DOHH2 (cell line): ENCODE results near the gene FAM149B1.

Source experiments
- H3F3A ChIP-seq: fragments of 200-600 bp; sonication (generic), shearing (Covaris generic); 2 replicates; pipeline ENCODE4 v1.6.0; 2016; ENCODE audit warnings: antibody characterized with exemption, mild to moderate bottlenecking; ENCODE audit not compliant: control insufficient read depth, insufficient read depth
- H3K27ac ChIP-seq: fragments of 200-600 bp; sonication (generic); 2 replicates; pipeline ENCODE4 v1.5.1; 2014; ENCODE audit warnings: low read depth, mild to moderate bottlenecking, low read length, moderate library complexity
- H3K27me3 ChIP-seq: fragments of 200-600 bp; sonication (generic); 2 replicates; pipeline ENCODE4 v1.6.1; 2014; ENCODE audit warnings: mild to moderate bottlenecking, low read length, mixed read lengths; ENCODE audit not compliant: control insufficient read depth
- H3K36me3 ChIP-seq: fragments of 200-600 bp; sonication (generic); 2 replicates; pipeline ENCODE4 v1.6.1; 2014; ENCODE audit warnings: mild to moderate bottlenecking, low read length, moderate library complexity, mixed read lengths; ENCODE audit not compliant: control insufficient read depth
- H3K4me1 ChIP-seq: fragments of 200-600 bp; sonication (generic); 2 replicates; pipeline ENCODE4 v1.6.1; 2014; ENCODE audit warnings: mild to moderate bottlenecking, low read length, mixed read lengths; ENCODE audit not compliant: control insufficient read depth
- H3K4me2 ChIP-seq: fragments of 200-600 bp; sonication (generic); 2 replicates; pipeline ENCODE4 v1.6.0; 2014; ENCODE audit warnings: mild to moderate bottlenecking, low read length, moderate library complexity
- H3K4me3 ChIP-seq: fragments of 200-600 bp; sonication (generic); 2 replicates; pipeline ENCODE4 v1.5.1; 2014; ENCODE audit warnings: mild to moderate bottlenecking, low read length, mixed read lengths
- H3K79me2 ChIP-seq: fragments of 200-600 bp; sonication (generic); 2 replicates; pipeline ENCODE4 v1.6.1; 2014; ENCODE audit warnings: mild to moderate bottlenecking, low read length, mixed read lengths; ENCODE audit not compliant: control insufficient read depth
- H3K9me2 ChIP-seq: fragments of 200-600 bp; sonication (generic); replicated peaks from 2 replicates; pipeline ENCODE4 v1.6.1; 2014; ENCODE audit warnings: mild to moderate bottlenecking, low read length, mixed read lengths; ENCODE audit not compliant: control insufficient read depth
- H3K9me3 ChIP-seq: fragments of 200-600 bp; sonication (generic); 2 replicates; pipeline ENCODE4 v1.6.1; 2014; ENCODE audit warnings: antibody characterized with exemption, low read length, mixed read lengths; ENCODE audit not compliant: control insufficient read depth, insufficient read depth
- H4K20me1 ChIP-seq: fragments of 200-600 bp; sonication (generic); 2 replicates; pipeline ENCODE4 v1.6.0; 2014; ENCODE audit warnings: low read depth, mild to moderate bottlenecking, antibody characterized with exemption, low read length, moderate library complexity; ENCODE audit not compliant: control insufficient read depth, insufficient read depth
- EZH2phosphoT487 ChIP-seq: fragments of 200-600 bp; sonication (generic); IDR thresholded peaks from 2 replicates; pipeline ENCODE4 v1.6.1; 2017; ENCODE audit warnings: borderline replicate concordance, mild to moderate bottlenecking, antibody characterized with exemption, low read length, moderate library complexity, mixed read lengths
- TF ChIP-seq, protein P1 (sequence below): fragments of 200-600 bp; sonication (generic); IDR thresholded peaks from one replicate; pipeline ENCODE4 v1.5.1; 2014; ENCODE audit warnings: antibody characterized with exemption, mild to moderate bottlenecking, low read depth, low read length; ENCODE audit not compliant: poor library complexity, severe bottlenecking

FAM149B1 gene

DNA sequence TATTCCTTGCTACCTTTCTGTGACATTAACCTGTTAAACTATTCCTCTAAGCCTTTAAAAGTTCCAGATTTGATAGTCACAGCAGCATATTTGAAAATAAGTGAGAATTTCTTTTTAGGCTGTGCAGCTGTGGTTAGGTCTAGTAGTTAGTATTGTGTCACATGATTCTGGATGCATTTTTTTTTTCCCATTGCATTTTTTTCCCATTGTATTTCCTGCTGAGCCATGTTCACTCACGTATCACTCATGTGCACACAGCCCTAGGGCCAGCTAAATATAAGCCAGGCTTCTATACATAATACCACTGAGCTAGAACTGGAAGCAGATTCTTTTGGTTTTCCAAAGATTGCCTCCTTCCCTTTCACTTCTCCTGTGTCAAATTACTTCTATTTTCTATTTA, 41.8 kb downstream of the FAM149B1 start:
- no peaks in the 10 kb centered on the region for H3K79me2 ChIP-seq
- no peaks in the 10 kb centered on the region for H3K27me3 ChIP-seq
- H3F3A ChIP-seq = no peaks in the 10 kb centered on the region
- no peaks in the 10 kb centered on the region for H4K20me1 ChIP-seq
- no peak overlapping the region for H3K27ac ChIP-seq
- no peak overlapping the region for H3K4me3 ChIP-seq
- H3K9me3 ChIP-seq = no peaks in the 10 kb centered on the region
- H3K36me3 ChIP-seq = no peaks in the 10 kb centered on the region
- no peaks in the 10 kb centered on the region for H3K9me2 ChIP-seq
- H3K4me2 ChIP-seq = no peak overlapping the region
- no peaks in the 10 kb centered on the region for H3K4me1 ChIP-seq
- no peak for TF ChIP-seq EZH2phosphoT487
- TF ChIP-seq, protein P1, sequence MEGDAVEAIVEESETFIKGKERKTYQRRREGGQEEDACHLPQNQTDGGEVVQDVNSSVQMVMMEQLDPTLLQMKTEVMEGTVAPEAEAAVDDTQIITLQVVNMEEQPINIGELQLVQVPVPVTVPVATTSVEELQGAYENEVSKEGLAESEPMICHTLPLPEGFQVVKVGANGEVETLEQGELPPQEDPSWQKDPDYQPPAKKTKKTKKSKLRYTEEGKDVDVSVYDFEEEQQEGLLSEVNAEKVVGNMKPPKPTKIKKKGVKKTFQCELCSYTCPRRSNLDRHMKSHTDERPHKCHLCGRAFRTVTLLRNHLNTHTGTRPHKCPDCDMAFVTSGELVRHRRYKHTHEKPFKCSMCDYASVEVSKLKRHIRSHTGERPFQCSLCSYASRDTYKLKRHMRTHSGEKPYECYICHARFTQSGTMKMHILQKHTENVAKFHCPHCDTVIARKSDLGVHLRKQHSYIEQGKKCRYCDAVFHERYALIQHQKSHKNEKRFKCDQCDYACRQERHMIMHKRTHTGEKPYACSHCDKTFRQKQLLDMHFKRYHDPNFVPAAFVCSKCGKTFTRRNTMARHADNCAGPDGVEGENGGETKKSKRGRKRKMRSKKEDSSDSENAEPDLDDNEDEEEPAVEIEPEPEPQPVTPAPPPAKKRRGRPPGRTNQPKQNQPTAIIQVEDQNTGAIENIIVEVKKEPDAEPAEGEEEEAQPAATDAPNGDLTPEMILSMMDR = no peak

DNA sequence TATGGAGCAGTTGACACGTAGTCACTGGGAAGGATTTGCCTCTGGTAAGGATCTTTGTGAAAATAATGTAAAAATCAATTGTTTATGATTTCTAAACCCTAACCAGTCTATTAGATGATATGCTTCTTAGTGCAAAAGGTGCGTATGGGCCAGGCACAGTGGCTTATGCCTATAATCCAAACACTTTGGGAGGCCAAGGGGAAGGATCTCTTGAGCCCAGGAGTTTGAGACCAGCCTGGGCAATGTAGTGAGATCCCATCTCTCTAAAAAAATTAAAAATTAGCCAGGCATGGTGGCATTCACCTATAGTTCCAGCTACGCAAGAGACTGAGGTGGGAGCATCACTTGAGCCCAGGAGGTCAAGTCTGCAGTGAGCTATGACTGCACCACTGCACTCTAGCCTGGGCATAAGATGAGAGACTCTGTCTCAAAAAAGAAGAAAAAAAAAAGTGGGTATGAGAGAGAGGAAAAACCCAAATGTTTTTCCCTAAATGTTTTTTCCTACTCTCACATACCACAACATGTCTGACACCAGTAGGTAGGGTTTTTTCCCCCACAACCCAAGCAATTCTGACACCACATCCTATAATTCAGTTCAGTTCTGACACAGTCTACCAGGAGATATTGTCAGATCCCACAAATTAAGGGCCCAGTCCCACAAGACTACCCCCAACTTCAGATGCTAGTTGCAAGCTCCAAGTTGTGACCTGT, 42.6 kb downstream of the FAM149B1 start:
- no peak for TF ChIP-seq EZH2phosphoT487
- TF ChIP-seq, protein P1 = no peak
- H4K20me1 ChIP-seq = no peaks in the 10 kb centered on the region
- H3K27ac ChIP-seq = no peak overlapping the region
- no peaks in the 10 kb centered on the region for H3K9me2 ChIP-seq
- H3K4me3 ChIP-seq = no peak overlapping the region
- H3K9me3 ChIP-seq = no peaks in the 10 kb centered on the region
- no peaks in the 10 kb centered on the region for H3K4me1 ChIP-seq
- H3K27me3 ChIP-seq = no peaks in the 10 kb centered on the region
- H3K79me2 ChIP-seq = no peaks in the 10 kb centered on the region
- H3F3A ChIP-seq = no peaks in the 10 kb centered on the region
- H3K36me3 ChIP-seq = no peaks in the 10 kb centered on the region
- no peak overlapping the region for H3K4me2 ChIP-seq

DNA sequence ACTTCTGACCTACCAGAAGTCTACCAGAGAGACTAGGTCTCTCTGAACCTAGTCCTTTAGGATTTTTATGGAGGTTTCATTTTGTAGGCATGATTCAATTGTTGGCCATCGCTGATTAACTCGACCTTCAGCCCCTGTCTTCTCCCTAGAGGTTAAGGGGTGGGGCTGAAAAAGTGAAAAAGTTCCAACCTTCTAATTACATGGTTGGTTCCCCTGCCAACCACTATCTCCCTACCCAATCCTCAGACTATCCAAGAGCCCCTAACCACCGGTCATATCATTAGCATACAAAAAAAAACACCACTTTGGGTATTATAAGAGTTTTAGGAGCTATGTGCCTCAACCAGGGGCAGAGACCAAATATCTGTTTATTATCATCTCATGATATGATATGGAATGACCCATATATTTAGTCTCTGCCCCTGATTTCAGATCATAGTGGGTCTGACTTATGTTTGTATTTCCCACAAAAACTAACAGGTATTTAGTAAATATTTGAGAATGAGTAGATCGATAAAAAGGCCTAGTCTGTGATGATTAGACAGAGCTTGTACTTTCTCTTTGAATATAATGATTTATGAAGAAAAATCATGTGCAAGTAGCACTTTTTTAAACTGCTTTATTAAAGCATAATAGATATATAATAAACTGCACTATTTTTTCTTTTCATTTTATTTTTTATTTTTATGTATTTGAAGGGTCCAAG, 43.3 kb downstream of the FAM149B1 start:
- Histone ChIP-seq H3K27me3 (no peaks in the 10 kb centered on the region), H3K4me3 (no peak overlapping the region), H3K4me2 (no peak overlapping the region), H3K27ac (no peak overlapping the region), H3K36me3 (no peaks in the 10 kb centered on the region), H3F3A (no peaks in the 10 kb centered on the region), H3K9me3 (no peaks in the 10 kb centered on the region), H4K20me1 (no peaks in the 10 kb centered on the region), H3K4me1 (no peaks in the 10 kb centered on the region), H3K9me2 (no peaks in the 10 kb centered on the region), H3K79me2 (no peaks in the 10 kb centered on the region)
- no peak for TF ChIP-seq EZH2phosphoT487
- TF ChIP-seq, protein P1 = no peak
